Stimulated activated CD4-positive, alpha-beta T cell treated with anti-CD3 and anti-CD28 coated beads, Interleukin-4, amount 100 ng/mL, for 24 hours (primary cell): ENCODE measurements around the gene CNNM3.
"Not testable (repeated sequence)": the region's sequence is repeated elsewhere in the genome, so short reads cannot be mapped to it uniquely, and the experiment has no call there.

Experiments
- DNase-seq: peaks from one replicate; pipeline ENCODE4 v3.0.0-alpha.2; 2020

The CNNM3 gene

GRCh38 chr2:96816127-96816835 lies at the start of gene CNNM3:
Gene CNNM3, plus strand, starts transcription at chr2:96816268. Its CDS starts 10 bp downstream, at chr2:96816278.
- DNase-seq = peak; percentile 96

DNA sequence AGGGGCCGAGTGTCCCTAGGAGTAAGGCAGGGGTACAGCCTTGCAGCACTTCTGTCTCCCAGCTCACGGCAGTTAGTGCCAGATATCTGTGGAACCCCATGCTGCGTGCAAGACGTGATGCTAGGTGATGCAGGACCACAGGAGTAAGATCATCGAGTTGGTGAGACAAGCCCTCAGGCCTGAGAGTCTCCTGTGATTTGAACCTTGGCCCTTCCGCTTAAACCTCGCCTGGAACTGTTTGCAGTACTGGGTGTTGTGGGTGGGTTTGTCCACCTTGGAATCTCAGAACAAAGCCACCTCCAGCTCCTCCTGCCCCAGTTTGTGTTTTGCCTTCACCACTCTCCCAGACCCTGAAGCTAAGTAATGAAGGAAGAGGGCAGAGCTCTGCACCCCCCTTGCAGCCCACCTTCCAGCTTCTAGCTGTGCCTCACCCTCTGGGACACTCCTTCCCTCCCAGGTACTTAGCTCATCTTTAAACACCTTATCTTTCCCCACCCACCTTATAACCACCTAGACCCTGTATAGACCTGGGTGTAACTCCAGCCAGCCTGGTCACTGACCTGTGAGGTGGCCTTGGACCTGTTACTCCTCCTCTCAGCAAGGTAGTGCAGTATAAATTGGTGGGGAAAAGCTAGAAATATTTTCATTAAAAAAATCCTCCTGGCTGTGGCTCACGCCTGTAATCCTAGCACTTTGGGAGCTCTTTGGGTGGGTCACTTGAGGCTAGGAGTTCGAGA lies 48.8 kb upstream of the CNNM3 start:
- no peak for DNase-seq

DNA sequence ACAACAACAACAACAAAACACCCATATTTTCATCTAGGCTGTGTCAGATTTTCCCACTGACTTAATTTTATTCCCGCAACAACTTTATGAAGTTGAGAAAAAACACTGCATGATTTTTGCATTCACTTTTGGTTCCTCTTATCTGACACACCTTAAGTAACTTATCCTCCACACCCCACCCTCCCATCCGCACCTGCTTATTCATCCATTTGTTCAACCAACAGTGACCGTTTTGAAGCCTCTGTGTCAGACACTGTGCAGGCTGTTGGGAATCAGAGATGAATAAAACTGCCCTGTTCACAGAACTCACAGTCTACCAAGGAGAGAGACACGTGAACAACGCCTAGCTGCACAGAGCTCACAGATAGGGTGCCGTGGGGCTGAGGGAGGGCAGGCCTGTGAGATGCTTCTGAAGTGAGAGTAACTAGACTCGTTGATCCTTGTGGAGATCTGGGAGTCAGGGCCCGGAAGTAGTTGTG lies 47.9 kb upstream of the CNNM3 start:
- DNase-seq = no peak

- no peak for DNase-seq
These were observed 46.3 kb upstream of the CNNM3 start for GRCh38 chr2:96769814-96770213.

GRCh38 chr2:96770442-96771202 lies 45.4 kb upstream of the CNNM3 start:
- DNase-seq = no peak

DNA sequence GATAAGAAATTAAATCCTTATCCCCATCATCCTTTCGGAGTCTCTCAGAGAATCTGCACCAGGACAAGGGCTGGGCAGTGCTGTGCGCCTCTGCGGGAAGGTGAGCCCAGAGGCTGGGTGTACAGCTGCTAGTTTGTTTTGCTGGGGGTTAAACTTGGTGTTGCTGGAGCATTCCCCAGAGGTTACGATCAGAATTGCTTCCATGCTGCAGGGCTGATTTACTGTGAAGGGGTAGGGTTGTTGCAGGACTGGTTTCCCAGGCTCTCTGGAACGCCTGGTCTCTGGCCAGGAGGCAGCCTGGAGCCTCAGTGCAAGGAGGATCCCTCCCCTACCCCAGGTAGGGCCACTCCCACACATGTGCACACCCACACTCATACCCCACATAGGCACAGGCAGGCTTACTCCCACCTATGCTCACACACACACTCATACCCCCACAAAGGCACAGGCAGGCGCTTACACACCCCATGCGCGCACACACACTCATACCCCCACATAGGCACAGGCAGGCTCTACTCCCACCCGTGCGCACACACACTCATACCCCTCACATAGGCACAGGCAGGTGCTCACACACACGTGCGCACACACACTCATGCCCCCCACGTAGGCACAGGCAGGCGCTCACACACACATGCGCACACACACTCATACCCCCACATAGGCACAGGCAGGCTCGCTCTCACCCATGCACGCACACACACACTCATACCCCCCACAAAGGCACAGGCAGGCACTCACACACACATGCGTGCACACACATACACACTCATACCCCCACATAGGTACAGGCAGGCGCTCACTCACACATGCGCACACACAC lies 44.1 kb upstream of the CNNM3 start:
- no peak for DNase-seq

GRCh38 chr2:96772903-96773671 lies 43.0 kb upstream of the CNNM3 start:
- peak; percentile 50 for DNase-seq

GRCh38 chr2:96773922-96774321 lies 42.1 kb upstream of the CNNM3 start:
- DNase-seq = peak; percentile 36

DNA sequence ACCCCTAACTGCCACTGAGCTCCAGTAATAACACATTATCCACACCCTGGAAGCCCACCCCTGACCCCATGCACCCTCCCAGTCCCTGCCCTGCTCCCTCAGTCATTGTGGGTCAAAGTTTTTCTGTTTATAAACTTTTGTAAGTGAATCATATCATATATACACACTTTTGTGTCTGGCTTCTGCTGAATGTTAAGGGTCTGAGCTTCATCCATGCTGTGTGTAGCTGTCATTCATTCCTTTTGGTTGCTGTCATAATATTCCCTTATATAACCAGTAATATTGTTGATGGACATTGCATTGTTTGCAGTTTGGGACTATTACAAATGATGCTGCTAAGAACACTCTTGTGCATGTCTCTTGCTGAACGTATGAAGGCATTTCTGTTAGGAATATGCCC lies 40.9 kb upstream of the CNNM3 start:
- no peak for DNase-seq

DNA sequence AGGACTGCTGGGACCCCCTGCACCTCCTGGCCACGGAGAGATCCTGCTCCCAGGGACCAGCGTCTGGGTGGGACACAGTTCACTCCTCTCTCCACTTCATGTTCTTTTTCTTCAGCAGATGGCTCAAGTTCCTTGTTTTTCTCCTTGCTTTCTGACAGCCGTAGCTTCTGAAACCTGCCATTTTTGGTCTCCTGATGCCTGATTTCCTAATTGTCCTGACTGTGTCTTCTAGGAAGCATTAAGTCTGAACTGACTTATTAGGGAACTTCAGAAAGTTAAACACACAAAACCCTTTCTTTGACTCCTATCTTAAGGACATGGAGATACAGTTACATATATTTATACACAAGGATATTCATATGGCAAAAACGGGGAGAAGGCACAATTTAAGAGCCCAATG lies 32.7 kb upstream of the CNNM3 start:
- DNase-seq = no peak

- no peak for DNase-seq
These were observed 28.7 kb upstream of the CNNM3 start for GRCh38 chr2:96787411-96787810.

GRCh38 chr2:96788442-96789244 lies 27.4 kb upstream of the CNNM3 start:
- DNase-seq = no peak

DNA sequence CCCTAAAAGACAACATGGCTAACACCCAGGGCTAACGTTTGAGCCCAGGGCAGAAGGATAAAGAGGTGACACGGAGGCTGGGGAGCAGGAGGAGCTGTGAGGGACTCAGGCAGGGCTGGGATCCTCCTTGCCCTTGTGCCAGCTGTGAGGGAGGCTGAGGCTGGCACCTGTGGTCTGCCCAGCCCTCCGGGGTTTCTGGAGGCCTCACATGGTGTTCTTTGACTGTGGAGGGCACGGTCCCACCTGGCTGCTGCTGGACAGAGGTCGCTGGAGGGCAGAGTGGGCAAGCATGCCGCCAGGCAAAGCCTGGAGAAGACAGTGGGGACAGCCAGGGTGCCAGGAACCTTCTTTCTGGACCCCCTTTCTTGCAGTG lies 26.8 kb upstream of the CNNM3 start:
- no peak for DNase-seq

GRCh38 chr2:96792772-96793749 lies 23.0 kb upstream of the CNNM3 start:
- DNase-seq = no peak

DNA sequence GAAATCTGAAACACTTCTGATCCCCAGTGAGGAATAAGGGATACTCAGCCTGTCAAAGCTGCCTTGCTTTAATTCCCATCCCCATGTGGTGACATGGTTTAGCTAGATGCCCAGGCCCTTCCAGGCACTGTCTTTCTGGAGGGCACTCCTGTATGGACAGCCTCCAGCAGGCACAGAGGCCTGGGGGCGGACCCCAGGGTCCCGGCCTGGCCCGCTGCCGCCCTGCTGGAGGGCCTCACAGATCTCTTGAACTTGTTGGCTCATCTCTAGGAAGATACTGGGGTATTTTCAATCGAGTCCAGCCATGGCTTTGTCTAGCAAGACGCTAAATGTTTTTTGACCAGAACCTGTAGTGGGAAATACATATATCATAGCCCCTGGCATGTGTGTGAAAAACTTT lies 21.0 kb upstream of the CNNM3 start:
- DNase-seq = no peak

DNA sequence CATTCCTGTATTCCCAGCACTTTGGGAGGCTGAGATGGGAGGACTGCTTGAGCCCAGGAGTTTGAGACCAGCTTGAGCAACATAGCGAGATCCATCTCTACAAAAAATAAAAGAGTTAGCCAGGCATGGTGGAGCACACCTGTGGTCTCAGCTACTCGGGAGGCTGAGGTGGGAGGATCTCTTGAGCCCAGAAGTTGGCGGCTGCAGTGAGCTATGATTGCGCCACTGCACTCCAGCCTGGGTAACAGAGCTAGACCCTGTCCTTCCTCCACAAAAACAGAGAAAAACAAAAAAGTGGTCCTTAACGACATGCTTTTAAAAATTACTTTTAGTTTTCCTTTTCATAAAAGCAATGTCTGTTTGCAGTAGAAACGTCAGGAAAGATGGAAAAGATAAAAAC lies 19.6 kb upstream of the CNNM3 start:
- not testable (repeated sequence) for DNase-seq

DNA sequence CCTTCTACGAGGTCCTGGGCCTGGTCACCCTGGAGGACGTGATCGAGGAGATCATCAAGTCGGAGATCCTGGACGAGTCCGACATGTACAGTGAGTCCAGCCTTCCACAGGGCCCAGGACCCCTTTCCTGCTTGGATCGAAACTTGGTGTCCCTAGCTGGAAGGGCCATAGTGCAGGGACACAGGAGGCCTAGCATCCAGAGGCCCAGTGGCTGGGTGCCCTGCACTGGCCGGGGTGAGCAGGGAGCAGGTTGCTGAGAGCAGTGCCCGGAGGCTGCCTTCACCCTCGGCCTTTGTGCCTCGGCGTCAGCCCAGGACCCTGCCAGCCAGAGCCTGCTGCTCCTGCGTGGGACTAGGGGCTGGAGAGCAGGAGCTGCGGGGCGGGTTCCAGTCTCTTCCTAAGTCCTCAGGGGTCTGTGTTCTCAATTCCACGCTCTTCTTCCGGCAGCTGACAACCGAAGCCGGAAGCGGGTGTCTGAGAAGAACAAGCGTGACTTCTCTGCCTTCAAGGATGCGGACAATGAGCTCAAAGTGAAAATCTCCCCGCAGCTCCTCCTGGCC lies 18.9 kb upstream of the CNNM3 start:
- no peak for DNase-seq

GRCh38 chr2:96798733-96799622 lies 17.1 kb upstream of the CNNM3 start:
- no peak for DNase-seq

- DNase-seq = no peak
These were observed 16.5 kb upstream of the CNNM3 start for GRCh38 chr2:96799623-96799935.
